DMS153 (cell line): ENCODE data around the gene DLG5.

ENCODE experiments used
- DNase-seq: peaks from one replicate; lab custom pipeline; 2025; lab: John Stamatoyannopoulos, UW

Gene DLG5

DNA sequence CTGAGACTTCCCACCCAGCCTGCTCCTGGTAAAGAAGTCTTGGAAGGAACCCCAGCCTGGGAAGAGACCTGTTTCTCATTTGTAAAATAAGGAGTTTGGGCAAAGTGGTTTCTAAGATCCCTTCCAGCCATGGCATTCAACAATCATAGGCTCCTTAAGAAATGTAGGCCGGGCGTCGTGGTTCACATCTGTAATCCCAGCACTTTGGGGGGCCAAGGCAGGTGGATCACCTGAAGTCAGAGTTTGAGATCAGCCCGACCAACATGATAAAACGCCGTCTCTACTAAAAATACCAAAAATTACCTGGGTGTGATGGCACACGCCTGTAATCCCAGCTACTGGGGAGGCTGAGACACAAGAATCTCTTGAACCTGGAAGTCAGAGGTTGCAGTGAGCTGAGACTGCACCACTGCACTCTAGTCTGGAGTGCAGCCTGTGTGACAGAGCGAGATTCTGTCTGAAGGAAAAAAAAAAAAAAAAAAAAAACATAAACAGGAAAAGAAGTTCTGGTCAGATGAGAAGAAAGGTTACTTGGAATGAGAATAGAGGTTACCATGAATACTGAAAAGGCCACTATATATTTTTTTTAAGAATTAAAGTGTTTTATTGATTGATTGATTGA lies 15.9 kb downstream of the DLG5 start:
- no peak for DNase-seq

DNA sequence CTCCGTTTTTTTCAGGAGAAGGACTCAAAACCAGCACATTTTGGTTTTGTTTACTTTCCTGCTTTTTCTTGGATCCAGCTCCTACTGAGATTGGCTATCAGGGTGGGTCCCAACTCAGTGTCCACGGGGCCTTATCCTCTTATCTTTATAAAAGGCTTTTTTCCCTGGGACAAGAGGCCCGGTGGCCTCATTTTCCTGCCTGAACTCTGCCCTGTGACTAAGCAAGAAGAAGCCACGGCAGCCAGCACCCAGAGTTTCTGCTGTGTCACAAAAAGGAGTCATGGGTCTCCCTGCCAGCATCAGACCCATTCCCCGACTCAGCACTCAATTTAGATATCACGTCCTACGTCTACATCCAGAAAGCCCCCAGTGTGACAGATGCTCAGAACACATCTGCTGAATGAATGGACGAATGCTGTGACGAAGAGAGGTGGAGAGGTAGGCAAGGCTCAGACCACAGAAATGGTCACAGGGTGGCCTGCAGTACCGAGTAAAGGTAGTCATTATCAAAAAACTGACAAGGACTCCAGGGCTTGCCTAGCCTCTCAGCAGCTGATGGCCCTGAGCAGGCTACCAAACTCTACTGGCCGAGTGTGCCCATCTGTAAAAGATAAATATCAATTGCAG lies 16.7 kb downstream of the DLG5 start:
- DNase-seq, result no peak

DNA sequence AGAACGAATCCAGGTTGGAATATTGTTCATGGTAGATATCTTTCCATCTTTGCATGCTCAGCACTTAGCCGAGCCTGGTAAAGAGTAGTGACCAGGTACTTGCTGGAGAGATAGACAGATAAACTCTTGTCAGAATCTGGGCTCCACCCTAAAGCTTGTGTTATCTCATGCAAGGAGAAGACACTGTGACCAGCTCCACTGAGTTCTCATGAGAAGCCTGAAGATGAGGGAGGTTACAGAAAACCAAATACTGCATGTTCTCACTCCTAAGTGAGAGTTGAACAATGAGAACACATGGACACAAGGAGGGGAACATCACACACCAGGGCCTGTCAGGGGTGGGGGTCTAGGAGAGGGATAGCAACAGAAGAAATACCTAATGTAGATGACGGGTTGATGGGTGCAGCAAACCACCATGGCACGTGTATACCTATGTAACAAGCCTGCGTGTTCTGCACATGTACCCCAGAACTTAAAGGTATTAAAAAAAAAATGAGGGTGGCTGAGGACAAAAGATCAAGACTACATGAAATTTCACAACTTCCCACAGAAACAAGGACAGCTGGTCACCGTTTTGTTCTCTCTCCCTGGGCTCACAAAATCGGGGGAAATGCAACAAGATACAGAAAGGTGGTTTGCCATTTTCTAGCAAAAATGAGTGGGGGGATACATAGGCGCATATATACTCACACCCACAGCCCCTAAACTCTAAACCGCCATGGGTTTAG lies 17.4 kb downstream of the DLG5 start:
- no peak for DNase-seq

DNA sequence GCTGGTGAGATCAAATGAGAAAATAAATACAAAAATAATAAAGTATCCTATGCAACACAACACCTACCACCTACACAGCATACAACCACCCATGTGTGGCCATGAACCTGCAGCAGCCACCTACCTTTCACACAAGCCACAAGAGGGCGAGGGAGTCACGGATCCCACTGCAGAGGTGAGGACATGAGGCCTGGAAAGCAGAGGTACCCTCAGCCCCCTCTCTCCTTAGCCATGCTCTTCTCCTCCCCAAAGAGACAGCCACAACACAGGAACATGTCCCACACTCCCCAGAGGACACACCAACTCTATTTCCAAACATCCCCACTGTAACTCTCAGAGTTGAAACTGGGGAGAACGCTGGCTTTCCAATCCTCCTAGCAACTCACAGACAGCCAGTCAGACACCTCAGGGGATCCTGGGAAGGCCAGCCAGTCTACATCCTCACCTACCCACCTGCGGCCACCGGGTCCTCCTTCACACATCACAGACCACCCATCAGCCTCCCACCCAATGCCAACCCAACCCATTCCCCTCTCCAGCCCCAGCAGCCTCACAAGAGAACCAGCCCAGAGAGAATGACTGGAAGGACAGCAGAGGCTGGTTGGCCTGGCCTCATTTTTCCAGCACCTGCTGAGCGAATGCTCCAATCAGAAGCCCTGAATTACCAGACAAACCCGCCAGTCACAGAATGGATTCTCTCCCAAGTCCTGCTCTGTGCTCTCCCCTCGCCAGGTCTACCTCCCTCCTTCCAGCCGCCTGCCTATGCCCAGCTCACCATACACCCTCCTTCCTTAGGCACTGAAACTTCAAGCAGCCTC lies 18.4 kb downstream of the DLG5 start:
- DNase-seq, result no peak

DNA sequence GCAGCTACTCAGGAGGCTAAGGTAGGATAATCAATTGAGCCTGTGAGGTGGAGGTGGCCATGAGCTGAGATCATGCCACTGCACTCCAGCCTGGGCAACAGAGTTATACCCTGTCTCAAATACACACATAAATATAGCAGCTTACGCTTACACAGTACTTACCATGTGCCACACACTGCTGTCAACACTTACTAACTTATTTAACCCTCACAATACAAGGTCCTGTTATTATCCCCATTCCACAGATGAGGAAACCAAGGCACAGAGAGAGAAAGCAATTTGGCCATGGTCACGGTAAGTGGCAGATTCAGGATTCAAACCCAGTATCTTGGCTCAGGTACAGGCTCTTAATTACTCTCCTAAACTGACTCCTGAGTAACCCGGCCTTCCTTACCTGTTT lies 19.1 kb downstream of the DLG5 start:
- no peak for DNase-seq

DNA sequence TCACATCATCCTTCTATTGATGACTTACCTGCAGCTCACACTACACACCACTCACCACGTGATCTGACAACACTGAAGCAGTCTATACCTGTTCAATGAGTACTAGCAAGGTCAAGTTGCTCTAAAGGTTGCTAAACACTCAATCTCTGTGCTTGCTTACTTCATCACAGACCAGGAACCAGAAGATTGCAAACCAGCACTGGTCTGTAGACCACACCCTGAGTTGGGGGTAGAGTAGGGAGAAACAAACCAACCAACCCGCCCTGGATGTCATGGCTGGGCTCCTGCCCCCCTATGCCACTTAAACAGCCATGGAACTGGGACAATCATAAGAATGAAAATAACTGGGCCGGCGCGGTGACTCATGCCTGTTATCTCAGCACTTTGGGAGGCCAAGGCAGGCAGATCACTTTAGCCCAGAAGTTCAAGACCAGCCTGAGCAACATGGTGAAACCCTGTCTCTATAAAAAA lies 19.6 kb downstream of the DLG5 start:
- no peak for DNase-seq

DNA sequence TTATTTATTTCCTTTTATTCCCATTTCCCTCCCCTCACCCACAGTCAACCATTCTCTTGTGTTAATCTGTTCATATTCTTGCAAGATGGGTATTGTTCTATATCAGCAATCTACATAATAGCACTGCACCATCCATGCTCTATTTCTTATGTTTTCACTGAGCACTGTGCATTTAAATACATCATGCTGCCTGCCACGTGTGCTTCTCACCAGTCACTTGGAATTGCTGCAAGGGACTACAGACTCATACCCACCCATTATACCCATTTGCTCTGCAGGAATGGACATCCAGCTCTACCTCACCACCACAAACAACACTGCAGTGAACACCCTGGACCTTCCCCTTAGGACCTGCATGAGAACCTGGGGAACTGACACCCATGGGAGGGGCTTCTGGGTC lies 20.8 kb downstream of the DLG5 start:
- no peak for DNase-seq

DNA sequence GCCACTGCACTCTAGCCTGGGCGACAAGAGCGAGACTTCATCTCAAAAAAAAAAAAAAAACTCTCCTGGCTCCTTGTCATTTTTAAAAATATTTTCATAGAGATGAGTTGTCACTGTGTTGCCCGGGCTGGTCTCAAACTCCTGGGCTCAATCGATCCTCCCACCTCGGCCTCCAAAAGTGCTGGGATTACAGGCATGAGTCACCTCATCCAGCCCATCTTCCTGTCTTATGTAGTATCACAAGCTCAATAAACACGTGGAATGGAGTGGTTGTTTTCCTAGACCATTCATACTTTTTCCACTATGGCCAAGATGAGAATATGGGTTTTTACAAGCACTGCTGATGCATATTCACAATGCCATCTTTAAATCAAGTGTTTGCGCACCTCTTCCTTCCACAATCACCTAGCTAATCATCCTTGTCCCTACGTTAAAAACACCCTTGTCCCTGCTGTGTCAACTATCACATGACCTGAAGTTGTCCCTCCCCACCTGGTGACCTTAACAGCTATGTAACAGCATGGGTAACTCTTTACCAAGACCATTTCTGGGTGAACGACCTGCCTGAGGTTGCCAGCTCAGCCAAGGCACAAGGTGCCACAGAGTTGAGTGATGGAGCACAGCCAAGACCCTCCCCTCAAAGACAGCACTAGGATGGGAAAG lies 21.3 kb downstream of the DLG5 start:
- DNase-seq, result peak; percentile 97

DNA sequence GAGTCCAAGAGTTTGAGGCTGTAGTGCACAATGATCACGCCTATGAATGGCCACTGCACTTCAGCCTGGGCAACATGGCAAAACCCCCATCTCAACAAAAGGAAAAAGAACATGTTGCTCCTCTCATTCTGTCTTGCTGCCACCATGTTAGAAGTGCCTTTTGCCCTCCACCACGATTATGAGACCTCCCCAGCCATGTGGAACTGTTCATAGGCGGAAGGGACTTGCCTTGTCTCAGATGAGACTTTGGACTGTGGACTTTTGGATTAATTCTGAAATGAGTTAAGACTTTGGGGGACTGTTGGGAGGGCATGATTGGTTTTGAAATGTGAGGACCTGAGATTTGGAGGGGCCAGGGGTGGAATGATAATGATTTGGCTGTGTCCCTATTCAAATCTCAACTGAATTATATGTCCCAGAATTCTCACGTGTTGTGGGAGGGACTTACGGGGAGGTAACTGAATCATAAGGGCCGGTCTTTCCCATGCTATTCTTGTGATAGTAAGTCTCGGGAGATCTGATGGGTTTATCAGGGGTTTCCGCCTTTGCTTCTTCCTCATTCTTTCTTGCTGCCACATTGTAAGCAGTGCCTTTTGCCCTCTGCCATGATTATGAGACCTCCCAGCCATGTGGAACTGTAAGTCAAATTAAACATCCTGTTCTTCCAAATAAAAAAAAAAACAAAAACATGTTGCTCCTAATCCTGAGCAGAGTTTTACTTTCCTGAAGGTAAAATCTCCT lies 22.3 kb downstream of the DLG5 start:
- DNase-seq, result no peak

DNA sequence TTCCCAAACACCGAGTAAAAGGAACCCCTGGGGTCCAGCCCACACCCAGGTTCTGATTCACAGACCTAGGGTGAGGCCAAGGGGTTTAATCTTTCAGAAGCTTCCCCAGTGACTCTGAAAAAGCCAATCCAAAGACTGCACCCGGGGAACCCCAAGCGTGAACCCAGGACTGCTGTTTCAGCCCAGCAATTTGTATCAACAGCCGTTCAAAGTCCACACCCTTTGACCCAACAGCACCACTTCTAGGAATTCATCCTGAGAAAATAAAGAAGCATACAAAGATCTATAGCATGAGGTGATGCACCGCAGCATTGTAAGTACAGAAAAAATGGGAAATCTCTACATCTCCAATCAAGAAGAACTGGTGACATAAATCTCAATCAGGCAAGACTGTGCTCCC lies 24.4 kb downstream of the DLG5 start:
- no peak for DNase-seq

DNA sequence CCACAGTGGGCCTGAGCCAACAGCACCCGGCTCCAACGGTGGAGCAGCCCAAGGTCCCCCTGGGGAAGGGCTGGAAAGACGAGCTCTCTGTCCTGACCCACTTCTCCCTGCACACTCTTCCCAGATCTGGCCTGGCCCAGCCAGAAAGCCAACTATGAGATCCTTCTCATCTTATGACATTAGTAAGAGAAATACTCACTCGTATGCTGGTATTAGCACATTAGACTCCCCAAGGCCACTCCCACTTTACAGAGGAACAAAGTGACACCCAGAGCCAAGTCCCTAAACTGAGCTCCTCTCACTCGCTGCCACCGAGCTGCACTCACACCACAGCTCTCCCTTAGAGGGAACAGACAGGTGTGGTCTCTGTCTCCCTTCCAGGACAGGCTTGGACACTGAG lies 24.8 kb downstream of the DLG5 start:
- DNase-seq, result no peak

DNA sequence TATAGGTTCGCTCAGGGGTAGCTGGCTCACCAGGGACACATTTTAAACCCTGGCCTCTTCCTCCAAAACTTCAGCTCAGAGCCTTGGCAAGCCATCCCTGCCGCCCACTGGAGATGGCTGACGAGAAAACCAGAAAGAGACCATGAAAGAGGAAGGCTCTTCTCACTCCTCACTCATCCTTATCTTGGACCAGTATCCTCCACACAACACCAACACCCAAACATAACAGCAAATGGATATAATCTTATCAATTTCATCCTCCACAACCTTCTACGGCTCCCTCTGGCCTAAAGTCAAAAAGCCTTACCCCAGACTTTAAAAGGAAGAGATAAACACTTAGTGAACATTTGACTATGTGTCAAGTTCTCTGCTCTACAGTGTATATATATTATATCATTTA lies 26.9 kb downstream of the DLG5 start:
- DNase-seq, result no peak

DNA sequence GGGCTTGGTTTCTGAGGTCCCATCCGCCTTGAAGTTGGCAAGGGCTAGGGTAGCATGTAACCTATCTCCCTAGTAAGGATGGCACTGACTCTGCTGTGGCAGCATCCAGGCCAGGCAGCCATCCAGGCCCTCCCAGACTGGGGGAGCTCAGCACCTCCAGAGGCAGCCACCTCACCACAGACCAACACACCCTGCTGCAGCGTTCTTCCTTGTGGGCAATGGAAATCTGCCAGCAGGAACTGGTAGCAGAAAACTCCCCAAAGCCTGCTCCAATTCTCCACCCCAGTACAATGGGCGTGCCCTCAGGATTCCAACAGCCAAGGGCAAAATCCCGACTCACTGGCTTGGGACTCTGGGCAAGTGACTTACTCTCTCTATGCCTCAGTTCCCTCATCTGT lies 27.5 kb downstream of the DLG5 start:
- DNase-seq, result peak; percentile 34

DNA sequence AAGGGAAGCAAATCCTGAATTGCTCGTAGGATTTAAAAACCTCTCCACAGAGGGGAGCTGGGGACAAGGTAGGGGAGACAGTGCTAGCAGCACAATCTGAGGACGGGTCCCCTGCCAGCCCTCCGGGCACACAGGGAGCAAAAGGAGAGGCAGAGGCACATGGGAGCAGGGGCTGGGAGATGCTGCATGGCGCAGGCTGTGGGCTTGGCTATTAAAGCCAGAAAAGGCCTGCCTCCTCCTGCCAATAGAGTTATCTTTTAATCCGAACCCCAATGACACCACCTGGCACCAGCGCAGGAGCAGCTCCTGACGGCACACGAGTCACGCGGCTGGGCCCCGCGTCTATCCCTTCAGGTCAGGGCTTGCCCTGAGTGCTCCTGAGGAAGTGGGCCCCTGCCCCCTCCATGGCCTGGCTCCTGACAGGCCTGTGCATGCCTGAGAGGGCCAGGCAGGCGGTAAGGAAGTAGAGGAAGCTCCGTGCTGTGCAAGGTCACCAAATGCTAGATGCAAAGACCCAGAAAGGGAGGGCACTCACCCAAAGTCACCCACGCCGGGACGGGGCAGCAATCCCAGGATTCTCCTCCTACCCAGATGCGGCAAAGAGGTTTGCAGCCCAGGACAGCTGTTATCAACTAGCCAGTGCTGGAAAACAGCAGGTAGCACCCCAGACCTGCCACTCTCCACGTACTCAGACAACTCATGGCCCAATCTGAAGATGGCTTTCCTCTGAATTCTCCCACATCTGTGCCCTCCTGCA lies 28.1 kb downstream of the DLG5 start:
- DNase-seq, result peak; percentile 94

DNA sequence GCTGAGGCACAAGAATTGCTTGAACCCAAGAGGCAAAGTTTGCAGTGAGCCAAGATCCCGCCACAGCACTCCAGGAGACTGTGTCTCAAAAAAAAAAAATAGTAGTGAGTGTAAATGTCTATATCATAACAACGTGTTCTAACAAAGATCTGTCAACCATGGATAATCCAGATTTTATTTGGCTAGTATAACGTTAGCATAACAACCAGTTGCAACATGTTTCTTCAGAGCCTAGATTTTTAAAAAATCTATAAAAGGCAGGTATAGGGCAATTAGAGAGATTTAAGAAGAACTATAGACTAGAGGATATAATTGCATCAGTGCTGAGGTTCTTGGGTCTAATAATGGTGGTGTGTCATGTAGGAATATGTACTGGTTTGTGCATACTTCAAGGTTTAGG lies 30.5 kb downstream of the DLG5 start:
- DNase-seq, result no peak

DNA sequence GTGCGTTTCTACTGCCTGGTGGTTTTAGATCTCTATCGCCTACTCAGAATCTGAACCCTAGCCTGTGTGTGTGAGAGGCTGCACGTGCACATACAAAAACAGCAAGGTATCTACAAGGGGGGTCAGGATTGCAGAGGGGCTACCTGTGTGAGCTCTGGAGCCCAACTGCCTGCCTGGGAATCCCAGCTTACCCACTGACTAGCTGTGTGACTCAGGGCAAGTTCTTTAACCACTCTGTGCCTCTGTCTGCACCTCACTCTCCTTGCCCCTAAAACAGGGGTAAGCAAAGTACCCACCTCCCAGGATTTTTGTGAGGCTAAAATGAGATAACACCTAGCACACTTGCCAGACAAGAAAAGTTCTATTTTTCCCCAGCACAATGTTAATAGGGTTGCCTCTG lies 32.5 kb downstream of the DLG5 start:
- no peak for DNase-seq

DNA sequence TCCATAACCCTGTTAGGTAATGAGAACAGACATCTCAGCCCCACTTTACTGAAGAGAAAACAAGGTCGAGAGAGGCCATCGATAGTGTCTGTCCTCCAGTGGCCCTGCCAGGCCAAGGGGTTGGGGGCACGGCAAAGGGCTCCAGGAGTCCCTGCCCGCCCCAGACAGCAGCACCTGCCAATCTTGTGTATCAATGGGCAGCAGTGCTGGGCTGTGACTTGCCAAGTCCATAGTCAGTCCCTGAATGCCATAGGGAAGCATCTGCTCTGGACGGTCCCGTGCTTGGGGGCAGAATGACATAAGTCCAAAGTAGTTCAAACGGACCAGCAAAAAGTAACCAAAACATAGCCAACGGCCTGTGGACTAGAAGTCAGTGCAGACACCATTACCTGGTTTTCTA lies 33.2 kb downstream of the DLG5 start:
- no peak for DNase-seq

DNA sequence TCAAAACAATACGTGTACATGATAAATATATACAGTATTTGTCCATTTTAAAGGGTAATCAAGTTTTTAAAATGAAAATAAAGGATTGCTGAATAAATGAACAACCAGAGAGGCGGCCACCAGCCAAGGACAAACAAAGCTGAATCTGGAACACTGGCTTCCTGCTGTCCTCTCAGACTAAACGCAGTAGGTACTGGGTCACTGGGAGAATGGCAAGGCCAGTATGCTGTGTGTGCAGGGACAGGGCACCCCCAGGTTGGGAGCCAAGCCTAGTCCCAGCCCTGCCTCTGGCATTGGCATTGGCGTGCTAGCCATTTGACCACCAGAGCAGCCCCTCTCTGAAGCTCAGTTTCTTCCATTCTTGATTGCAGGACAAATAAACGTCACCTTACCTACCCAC lies 33.8 kb downstream of the DLG5 start:
- DNase-seq, result no peak

DNA sequence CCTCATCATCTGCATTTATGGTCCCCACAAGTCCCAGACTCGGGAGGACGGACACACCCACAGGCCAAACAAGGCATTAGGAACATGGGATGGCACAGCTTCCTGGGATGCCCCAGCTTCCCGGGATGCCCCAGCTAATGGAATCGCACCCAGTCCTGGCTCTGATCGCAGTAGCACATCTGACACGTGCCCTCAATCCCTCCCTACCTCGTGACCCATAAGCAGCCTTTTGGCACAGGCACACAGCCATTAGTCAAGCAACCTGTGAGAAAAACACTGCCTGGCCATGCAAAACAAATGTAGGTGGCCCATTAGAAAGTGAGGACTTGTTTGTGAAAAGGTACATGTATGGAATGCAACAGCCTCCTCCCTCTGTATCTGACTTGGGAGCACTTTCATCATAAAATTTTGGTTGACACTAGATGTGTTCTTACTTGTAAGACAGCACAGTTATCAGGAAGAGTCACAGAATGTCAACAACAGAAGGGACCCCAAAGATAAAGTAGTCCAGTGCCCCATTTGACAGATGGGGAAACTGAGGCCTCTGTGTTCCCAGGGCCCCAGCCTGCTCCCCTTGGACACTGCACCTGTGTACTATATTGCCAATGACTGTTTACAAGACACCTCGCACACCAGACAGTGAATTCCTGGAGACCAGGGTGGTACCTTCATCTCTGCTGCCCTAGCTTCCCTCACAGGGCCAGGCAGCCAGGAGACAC lies 34.4 kb downstream of the DLG5 start:
- DNase-seq, result peak; percentile 34

DNA sequence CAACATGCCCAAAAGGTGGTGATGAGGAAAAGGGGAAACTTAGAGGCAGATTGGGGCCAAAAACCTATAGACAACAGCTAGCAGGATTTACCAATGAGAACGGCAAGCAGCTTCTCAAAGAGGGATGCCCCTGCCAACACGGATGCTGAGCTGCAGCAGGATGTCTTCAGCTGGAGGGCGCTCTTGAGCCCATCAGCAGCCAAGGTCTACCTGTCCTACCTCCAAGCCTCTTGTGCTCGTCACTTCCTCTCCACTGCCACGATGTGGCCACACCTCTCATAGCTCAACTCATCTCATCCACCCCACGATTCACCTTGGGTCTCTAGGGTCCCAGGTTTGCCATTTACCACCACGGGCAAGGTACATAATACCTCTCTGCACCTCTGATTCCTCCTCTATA lies 36.5 kb downstream of the DLG5 start:
- no peak for DNase-seq
